Measurements from ENCODE around the gene ACTR8. TPM values are rescaled to one million over a fixed set of nuclear protein-coding genes. Genes with fewer than 3 reads are reported as not detected.

The ACTR8 gene
- total and polyA plus RNA-seq, 2 of the 13 experiments (the other 11 are each of a cell fraction or from before 2014, with no cell fraction given), result 15.5 to 29.0 TPM

DNA sequence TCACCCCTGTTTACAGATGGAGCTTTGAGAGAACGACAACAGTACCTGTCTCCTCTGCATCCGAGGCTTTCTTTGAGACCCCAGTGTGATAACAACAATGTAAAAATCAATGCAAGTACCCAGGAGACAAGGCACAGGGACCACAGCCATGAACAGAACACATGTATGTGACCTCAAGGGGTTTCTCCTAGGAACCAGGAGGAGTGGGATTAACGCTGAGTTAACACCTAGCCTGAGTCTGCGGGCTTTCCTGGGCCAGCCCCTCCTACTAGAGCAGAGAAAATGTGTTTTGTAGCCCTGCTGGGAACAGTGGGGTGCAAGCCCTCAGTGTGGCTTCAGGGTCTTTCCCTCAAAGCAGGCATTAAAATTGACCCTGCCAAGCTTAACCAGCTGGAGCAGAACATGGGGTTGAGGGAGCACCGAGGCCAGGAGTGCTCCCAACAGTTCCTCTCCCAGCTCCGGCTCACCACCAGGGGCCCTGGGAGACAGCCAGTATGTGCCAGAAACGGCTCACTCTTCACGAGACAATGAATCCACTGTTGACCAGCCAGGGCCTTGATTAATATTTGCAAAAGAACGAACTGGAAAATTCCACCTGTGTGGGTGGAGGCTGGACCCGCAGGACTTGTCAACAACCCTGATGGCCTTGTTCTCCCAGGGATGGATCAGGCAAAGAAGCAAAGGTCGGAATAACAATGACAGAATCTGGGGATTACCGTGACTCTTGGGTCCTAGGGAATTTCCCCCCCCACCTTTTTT lies 39.3 kb downstream of the ACTR8 start (continued):
- TF ChIP-seq, protein P1, sequence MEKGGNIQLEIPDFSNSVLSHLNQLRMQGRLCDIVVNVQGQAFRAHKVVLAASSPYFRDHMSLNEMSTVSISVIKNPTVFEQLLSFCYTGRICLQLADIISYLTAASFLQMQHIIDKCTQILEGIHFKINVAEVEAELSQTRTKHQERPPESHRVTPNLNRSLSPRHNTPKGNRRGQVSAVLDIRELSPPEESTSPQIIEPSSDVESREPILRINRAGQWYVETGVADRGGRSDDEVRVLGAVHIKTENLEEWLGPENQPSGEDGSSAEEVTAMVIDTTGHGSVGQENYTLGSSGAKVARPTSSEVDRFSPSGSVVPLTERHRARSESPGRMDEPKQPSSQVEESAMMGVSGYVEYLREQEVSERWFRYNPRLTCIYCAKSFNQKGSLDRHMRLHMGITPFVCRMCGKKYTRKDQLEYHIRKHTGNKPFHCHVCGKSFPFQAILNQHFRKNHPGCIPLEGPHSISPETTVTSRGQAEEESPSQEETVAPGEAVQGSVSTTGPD (CRISPR knock-in tag; IDR thresholded peaks at IDR 0.05), result peak; percentile 91
- TF ChIP-seq ZNF790 (CRISPR knock-in tag; IDR thresholded peaks at IDR 0.05; ENCODE audit: borderline replicate concordance), result no peak
- peak; percentile 66 for TF ChIP-seq ELF3 (CRISPR knock-in tag; IDR thresholded peaks at IDR 0.05)
- TF ChIP-seq, protein P2, sequence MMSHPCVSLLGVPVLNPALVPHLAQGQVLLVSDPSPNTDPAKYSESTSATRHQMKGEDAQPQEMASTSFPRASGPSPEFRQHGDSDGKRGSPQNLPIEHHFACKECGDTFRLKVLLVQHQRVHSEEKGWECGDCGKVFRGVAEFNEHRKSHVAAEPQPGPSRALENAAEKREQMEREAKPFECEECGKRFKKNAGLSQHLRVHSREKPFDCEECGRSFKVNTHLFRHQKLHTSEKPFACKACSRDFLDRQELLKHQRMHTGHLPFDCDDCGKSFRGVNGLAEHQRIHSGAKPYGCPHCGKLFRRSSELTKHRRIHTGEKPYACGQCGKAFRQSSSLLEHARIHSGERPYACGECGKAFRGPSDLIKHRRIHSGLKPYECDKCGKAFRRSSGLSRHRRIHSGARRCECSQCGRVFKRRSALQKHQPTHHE (CRISPR knock-in tag; IDR thresholded peaks at IDR 0.05; ENCODE audit: borderline replicate concordance), result no peak; the same call in 1 of the 2 replicates
- TF ChIP-seq KAT2B (IDR thresholded peaks at IDR 0.05; ENCODE audit: borderline replicate concordance, low read depth, low read length), result no peak
- no peak for TF ChIP-seq HDAC6 (IDR thresholded peaks at IDR 0.05; ENCODE audit: low read depth, low read length)
- TF ChIP-seq, protein P3, sequence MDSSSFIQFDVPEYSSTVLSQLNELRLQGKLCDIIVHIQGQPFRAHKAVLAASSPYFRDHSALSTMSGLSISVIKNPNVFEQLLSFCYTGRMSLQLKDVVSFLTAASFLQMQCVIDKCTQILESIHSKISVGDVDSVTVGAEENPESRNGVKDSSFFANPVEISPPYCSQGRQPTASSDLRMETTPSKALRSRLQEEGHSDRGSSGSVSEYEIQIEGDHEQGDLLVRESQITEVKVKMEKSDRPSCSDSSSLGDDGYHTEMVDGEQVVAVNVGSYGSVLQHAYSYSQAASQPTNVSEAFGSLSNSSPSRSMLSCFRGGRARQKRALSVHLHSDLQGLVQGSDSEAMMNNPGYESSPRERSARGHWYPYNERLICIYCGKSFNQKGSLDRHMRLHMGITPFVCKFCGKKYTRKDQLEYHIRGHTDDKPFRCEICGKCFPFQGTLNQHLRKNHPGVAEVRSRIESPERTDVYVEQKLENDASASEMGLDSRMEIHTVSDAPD (CRISPR knock-in tag; IDR thresholded peaks at IDR 0.05), result peak; percentile 78
- TF ChIP-seq, protein P4, sequence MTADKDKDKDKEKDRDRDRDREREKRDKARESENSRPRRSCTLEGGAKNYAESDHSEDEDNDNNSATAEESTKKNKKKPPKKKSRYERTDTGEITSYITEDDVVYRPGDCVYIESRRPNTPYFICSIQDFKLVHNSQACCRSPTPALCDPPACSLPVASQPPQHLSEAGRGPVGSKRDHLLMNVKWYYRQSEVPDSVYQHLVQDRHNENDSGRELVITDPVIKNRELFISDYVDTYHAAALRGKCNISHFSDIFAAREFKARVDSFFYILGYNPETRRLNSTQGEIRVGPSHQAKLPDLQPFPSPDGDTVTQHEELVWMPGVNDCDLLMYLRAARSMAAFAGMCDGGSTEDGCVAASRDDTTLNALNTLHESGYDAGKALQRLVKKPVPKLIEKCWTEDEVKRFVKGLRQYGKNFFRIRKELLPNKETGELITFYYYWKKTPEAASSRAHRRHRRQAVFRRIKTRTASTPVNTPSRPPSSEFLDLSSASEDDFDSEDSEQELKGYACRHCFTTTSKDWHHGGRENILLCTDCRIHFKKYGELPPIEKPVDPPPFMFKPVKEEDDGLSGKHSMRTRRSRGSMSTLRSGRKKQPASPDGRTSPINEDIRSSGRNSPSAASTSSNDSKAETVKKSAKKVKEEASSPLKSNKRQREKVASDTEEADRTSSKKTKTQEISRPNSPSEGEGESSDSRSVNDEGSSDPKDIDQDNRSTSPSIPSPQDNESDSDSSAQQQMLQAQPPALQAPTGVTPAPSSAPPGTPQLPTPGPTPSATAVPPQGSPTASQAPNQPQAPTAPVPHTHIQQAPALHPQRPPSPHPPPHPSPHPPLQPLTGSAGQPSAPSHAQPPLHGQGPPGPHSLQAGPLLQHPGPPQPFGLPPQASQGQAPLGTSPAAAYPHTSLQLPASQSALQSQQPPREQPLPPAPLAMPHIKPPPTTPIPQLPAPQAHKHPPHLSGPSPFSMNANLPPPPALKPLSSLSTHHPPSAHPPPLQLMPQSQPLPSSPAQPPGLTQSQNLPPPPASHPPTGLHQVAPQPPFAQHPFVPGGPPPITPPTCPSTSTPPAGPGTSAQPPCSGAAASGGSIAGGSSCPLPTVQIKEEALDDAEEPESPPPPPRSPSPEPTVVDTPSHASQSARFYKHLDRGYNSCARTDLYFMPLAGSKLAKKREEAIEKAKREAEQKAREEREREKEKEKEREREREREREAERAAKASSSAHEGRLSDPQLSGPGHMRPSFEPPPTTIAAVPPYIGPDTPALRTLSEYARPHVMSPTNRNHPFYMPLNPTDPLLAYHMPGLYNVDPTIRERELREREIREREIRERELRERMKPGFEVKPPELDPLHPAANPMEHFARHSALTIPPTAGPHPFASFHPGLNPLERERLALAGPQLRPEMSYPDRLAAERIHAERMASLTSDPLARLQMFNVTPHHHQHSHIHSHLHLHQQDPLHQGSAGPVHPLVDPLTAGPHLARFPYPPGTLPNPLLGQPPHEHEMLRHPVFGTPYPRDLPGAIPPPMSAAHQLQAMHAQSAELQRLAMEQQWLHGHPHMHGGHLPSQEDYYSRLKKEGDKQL (CRISPR knock-in tag; IDR thresholded peaks at IDR 0.05; ENCODE audit: low read depth), result peak; percentile 41; the same call in 1 of the 2 replicates
- TF ChIP-seq TGIF2 (CRISPR knock-in tag; IDR thresholded peaks at IDR 0.05), result no peak; the same call in 1 of the 2 replicates
- TF ChIP-seq PHF21A (CRISPR knock-in tag; IDR thresholded peaks at IDR 0.05), result peak; percentile 76
- TF ChIP-seq, protein P5, sequence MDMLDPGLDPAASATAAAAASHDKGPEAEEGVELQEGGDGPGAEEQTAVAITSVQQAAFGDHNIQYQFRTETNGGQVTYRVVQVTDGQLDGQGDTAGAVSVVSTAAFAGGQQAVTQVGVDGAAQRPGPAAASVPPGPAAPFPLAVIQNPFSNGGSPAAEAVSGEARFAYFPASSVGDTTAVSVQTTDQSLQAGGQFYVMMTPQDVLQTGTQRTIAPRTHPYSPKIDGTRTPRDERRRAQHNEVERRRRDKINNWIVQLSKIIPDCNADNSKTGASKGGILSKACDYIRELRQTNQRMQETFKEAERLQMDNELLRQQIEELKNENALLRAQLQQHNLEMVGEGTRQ (IDR thresholded peaks at IDR 0.05; ENCODE audit: low read depth, low read length), result no peak
- TF ChIP-seq, protein P5 (CRISPR knock-in tag; IDR thresholded peaks at IDR 0.05; ENCODE audit: borderline replicate concordance), result no peak
- no peak for TF ChIP-seq ZNF615 (CRISPR knock-in tag; IDR thresholded peaks at IDR 0.05; ENCODE audit: borderline replicate concordance)
- TF ChIP-seq ZNF672 (CRISPR knock-in tag; IDR thresholded peaks at IDR 0.05), result no peak

All from HepG2 (cell line).